ENCODE measurements around the gene CEACAM18.

Gene CEACAM18

DNA sequence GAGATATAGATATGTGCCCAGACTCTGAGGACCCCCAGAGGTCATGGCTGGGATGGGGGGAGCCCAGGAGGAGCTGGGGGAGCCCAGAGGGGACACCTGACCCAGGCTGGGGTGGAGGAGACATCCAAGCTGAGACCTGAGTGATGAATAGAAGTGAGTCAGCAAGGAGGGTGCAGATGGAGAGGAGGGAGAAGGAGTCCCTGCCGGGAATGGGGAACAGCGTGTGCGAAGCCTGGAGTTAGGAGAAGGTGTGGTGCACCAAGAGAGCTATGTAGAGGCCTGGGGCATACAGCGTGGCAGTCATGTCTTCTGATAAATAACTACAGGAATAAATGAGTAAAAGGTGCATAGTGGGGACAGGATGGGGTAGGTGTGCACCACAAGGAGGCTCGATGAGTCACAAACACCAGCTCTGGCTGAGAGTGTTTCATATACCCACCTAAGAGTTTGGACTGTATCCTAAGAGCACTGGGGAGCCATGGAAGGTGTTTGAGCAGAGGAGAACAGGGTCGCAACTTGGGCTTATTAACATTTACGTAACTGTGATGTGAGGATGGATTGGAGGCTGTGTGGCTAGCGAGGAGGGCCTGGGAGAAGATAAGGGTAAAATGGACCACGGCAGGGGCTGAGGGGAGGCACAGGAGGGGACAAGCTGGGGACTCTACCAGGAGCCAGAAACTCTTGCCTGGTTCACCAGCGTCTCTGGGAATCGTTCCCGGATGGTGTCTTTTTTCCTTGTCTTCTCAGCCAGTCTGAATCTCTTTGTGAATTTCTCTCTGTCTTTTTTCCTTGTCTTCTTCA is 1.4 kb downstream of the CEACAM18 start:
- no peak for DNase-seq (ENCODE audit: low read depth)
- H3K4me3 ChIP-seq (ENCODE audit: low read depth, low read length): no peak overlapping the region
- TF ChIP-seq, protein P1, sequence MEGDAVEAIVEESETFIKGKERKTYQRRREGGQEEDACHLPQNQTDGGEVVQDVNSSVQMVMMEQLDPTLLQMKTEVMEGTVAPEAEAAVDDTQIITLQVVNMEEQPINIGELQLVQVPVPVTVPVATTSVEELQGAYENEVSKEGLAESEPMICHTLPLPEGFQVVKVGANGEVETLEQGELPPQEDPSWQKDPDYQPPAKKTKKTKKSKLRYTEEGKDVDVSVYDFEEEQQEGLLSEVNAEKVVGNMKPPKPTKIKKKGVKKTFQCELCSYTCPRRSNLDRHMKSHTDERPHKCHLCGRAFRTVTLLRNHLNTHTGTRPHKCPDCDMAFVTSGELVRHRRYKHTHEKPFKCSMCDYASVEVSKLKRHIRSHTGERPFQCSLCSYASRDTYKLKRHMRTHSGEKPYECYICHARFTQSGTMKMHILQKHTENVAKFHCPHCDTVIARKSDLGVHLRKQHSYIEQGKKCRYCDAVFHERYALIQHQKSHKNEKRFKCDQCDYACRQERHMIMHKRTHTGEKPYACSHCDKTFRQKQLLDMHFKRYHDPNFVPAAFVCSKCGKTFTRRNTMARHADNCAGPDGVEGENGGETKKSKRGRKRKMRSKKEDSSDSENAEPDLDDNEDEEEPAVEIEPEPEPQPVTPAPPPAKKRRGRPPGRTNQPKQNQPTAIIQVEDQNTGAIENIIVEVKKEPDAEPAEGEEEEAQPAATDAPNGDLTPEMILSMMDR (IDR thresholded peaks at IDR 0.05; ENCODE audit: insufficient read depth, low read depth, low read length, missing control alignments): no peak

DNA sequence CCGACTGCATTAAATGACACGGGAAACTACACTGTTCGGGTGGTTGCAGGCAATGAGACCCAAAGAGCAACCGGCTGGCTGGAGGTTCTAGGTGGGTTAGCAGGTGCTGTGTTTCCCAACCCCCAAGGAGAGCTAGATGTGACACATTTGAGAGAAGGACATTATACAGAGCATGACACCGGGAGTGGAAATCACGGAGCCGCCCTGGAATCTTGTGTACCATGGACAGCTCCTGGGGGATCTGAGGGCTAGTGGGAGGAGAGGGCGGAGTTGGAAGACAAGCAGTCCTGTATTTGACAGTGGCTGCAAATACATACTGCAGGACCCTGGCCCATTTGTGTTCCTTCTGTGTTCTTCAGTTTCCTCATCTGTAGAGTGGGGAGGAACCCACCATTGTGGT is 2.3 kb downstream of the CEACAM18 start:
- peak; percentile 13 for DNase-seq (ENCODE audit: low read depth)
- no peak overlapping the region for H3K4me3 ChIP-seq (ENCODE audit: low read depth, low read length)
- TF ChIP-seq, protein P1 (IDR thresholded peaks at IDR 0.05; ENCODE audit: insufficient read depth, low read depth, low read length, missing control alignments): no peak

DNA sequence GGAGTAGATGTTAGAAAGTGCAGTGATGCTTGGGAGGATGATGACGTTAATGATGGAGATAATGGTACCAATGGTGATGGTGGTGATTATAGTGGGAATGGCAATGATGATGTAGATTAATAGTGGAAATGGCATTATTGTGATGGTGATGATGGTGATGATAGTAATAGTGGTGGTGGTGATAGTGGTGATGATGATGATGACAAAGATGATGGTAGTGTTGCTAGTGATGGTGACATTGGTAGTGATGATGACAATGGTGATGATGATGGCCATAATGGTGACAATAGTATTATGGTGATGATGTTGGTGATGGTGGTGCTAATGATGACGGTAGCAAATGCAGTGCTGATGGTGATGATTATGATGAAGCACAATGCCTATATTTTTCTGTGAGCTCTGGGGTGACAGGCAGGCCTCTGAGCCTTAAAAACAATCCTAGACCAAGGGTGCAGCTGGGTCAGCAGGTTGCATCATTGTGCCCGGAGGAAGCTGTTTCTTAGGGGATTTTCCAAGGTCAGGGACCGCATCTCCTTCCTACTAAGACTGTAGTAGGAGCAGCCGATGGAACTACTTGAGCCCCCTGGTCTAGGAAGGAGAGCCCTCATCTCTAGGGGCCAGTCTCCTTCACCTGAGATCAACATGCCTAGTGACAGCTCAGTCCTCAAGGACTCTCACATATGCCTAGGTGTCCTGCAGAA is 7.8 kb downstream of the CEACAM18 start:
- DNase-seq (ENCODE audit: low read depth): no peak
- H3K4me3 ChIP-seq (ENCODE audit: low read depth, low read length): no peak overlapping the region
- TF ChIP-seq, protein P1 (IDR thresholded peaks at IDR 0.05; ENCODE audit: insufficient read depth, low read depth, low read length, missing control alignments): no peak

DNA sequence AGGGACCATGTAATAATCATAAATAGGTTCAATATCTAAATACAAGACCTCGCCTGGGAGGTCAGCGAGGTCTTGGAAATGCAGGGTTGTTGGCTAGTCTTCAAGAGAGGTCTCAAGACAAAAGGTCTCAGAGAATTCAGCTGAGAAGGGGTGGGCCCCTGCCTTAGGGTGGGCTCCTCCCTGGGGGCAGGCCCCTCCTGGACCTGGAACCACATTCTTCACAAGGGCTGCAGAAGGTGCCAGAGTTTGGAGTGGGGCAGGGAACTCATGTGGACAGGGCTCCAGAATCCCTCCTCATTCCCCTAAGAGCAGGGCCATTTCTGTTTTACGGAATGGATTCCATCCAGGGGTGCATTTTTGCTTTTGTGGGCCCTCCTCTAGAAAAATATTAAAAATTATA is 10.2 kb downstream of the CEACAM18 start:
- TF ChIP-seq, protein P1 (IDR thresholded peaks at IDR 0.05; ENCODE audit: insufficient read depth, low read depth, low read length, missing control alignments): no peak
- H3K4me3 ChIP-seq (ENCODE audit: low read depth, low read length): no peak overlapping the region
- DNase-seq (ENCODE audit: low read depth): no peak

DNA sequence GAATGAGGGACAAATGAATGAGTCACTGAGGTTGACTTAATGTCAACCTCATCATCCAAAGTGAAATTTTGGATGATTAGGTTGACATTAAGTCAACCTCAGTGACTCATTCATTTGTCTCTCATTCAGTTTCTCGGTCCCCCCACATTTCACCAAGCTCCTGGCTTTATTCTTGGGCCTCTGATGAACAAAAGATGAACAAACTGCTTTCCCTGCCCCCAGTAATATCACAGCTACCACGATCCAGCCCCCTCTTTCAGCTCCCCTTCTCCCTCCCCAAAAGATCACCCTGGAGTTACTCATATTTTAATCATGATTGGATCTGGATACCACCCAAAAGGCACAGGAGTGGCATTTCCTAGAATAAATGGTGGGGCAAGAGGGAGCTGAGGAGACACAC is 10.8 kb downstream of the CEACAM18 start:
- TF ChIP-seq, protein P1 (IDR thresholded peaks at IDR 0.05; ENCODE audit: insufficient read depth, low read depth, low read length, missing control alignments): no peak
- no peak for DNase-seq (ENCODE audit: low read depth)
- no peak overlapping the region for H3K4me3 ChIP-seq (ENCODE audit: low read depth, low read length)

DNA sequence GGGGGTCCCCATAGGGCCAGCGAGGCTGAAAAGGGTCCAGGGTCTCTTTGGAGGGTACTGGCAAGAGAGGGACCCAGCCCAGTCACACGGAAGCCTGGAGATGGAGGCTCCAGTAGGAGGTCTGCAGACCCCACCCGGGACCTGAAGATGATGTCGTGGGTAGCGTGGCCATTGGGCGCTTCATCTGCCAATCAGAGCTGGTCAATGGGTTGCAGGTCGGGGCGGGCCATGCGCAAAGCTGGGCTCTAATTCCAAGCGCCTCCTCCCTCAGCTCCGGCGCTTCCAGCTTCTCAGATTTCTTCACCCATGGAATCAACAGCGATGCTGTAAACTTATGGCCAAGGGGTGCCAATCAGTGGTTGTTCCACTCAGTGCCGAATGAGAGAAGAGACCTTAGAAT is 12.3 kb downstream of the CEACAM18 start:
- TF ChIP-seq, protein P1 (IDR thresholded peaks at IDR 0.05; ENCODE audit: insufficient read depth, low read depth, low read length, missing control alignments): no peak

More for the DNA sequence above, 12.3 kb downstream of the CEACAM18 start:
- no peak for DNase-seq (ENCODE audit: low read depth)
- no peak overlapping the region for H3K4me3 ChIP-seq (ENCODE audit: low read depth, low read length)
